ENCODE results near the gene GFI1B. TPM values are rescaled to one million over a fixed set of nuclear protein-coding genes. Genes with fewer than 3 reads are reported as not detected.

GFI1B gene
- total and polyA plus RNA-seq, 2 of the 13 experiments (the other 11 are each of a cell fraction or from before 2014, with no cell fraction given), result 0.15 to 0.51 TPM

- TF ChIP-seq, protein P1, sequence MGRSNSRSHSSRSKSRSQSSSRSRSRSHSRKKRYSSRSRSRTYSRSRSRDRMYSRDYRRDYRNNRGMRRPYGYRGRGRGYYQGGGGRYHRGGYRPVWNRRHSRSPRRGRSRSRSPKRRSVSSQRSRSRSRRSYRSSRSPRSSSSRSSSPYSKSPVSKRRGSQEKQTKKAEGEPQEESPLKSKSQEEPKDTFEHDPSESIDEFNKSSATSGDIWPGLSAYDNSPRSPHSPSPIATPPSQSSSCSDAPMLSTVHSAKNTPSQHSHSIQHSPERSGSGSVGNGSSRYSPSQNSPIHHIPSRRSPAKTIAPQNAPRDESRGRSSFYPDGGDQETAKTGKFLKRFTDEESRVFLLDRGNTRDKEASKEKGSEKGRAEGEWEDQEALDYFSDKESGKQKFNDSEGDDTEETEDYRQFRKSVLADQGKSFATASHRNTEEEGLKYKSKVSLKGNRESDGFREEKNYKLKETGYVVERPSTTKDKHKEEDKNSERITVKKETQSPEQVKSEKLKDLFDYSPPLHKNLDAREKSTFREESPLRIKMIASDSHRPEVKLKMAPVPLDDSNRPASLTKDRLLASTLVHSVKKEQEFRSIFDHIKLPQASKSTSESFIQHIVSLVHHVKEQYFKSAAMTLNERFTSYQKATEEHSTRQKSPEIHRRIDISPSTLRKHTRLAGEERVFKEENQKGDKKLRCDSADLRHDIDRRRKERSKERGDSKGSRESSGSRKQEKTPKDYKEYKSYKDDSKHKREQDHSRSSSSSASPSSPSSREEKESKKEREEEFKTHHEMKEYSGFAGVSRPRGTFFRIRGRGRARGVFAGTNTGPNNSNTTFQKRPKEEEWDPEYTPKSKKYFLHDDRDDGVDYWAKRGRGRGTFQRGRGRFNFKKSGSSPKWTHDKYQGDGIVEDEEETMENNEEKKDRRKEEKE (IDR thresholded peaks at IDR 0.05), result no peak
- peak; percentile 32; the same call in 1 of the 2 replicates for TF ChIP-seq FOXO1 (CRISPR knock-in tag; IDR thresholded peaks at IDR 0.05)
- no peak for TF ChIP-seq SYNCRIP (IDR thresholded peaks at IDR 0.05; ENCODE audit: insufficient read depth, low read depth, low read length)
- TF ChIP-seq AGO1 (IDR thresholded peaks at IDR 0.05; ENCODE audit: low read depth, low read length, poor library complexity, severe bottlenecking), result peak; percentile 49
- TF ChIP-seq ZNF761 (CRISPR knock-in tag; conservative IDR thresholded peaks at IDR 0.05), result no peak
- no peak for TF ChIP-seq ZNF75D (CRISPR knock-in tag; IDR thresholded peaks at IDR 0.05; ENCODE audit: borderline replicate concordance)
- TF ChIP-seq SALL1 (CRISPR knock-in tag; IDR thresholded peaks at IDR 0.05), result peak; percentile 59
- TF ChIP-seq, protein P2, sequence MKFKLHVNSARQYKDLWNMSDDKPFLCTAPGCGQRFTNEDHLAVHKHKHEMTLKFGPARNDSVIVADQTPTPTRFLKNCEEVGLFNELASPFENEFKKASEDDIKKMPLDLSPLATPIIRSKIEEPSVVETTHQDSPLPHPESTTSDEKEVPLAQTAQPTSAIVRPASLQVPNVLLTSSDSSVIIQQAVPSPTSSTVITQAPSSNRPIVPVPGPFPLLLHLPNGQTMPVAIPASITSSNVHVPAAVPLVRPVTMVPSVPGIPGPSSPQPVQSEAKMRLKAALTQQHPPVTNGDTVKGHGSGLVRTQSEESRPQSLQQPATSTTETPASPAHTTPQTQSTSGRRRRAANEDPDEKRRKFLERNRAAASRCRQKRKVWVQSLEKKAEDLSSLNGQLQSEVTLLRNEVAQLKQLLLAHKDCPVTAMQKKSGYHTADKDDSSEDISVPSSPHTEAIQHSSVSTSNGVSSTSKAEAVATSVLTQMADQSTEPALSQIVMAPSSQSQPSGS (CRISPR knock-in tag; IDR thresholded peaks at IDR 0.05), result peak; percentile 66; the same call in 1 of the 2 replicates
- no peak for TF ChIP-seq ZC3H4 (CRISPR knock-in tag; IDR thresholded peaks at IDR 0.05; ENCODE audit: borderline replicate concordance)
- TF ChIP-seq GATAD2A (CRISPR knock-in tag; IDR thresholded peaks at IDR 0.05), result peak; percentile 65; the same call in 1 of the 2 replicates
- TF ChIP-seq, protein P3, sequence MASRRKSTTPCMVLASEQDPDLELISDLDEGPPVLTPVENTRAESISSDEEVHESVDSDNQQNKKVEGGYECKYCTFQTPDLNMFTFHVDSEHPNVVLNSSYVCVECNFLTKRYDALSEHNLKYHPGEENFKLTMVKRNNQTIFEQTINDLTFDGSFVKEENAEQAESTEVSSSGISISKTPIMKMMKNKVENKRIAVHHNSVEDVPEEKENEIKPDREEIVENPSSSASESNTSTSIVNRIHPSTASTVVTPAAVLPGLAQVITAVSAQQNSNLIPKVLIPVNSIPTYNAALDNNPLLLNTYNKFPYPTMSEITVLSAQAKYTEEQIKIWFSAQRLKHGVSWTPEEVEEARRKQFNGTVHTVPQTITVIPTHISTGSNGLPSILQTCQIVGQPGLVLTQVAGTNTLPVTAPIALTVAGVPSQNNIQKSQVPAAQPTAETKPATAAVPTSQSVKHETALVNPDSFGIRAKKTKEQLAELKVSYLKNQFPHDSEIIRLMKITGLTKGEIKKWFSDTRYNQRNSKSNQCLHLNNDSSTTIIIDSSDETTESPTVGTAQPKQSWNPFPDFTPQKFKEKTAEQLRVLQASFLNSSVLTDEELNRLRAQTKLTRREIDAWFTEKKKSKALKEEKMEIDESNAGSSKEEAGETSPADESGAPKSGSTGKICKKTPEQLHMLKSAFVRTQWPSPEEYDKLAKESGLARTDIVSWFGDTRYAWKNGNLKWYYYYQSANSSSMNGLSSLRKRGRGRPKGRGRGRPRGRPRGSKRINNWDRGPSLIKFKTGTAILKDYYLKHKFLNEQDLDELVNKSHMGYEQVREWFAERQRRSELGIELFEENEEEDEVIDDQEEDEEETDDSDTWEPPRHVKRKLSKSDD (CRISPR knock-in tag; IDR thresholded peaks at IDR 0.05; ENCODE audit: low read depth), result no peak
- TF ChIP-seq, protein P4, sequence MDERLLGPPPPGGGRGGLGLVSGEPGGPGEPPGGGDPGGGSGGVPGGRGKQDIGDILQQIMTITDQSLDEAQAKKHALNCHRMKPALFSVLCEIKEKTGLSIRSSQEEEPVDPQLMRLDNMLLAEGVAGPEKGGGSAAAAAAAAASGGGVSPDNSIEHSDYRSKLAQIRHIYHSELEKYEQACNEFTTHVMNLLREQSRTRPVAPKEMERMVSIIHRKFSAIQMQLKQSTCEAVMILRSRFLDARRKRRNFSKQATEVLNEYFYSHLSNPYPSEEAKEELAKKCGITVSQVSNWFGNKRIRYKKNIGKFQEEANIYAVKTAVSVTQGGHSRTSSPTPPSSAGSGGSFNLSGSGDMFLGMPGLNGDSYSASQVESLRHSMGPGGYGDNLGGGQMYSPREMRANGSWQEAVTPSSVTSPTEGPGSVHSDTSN (CRISPR knock-in tag; IDR thresholded peaks at IDR 0.05), result no peak
- 0 out of 2 replicates have a peak, but pooled peaks have one; percentile 33 for TF ChIP-seq PAWR (CRISPR knock-in tag; IDR thresholded peaks at IDR 0.05; ENCODE audit: borderline replicate concordance)
- no peak for TF ChIP-seq RFX1 (IDR thresholded peaks at IDR 0.05)
- peak; percentile 89; the same call in 1 of the 2 replicates for TF ChIP-seq ZNF773 (CRISPR knock-in tag; IDR thresholded peaks at IDR 0.05; ENCODE audit: borderline replicate concordance)
- no peak; the same call in 1 of the 2 replicates for TF ChIP-seq KLF15 (CRISPR knock-in tag; IDR thresholded peaks at IDR 0.05; ENCODE audit: borderline replicate concordance)
- 0 out of 2 replicates have a peak, but pooled peaks have one; percentile 31 for TF ChIP-seq DNMT3B (CRISPR knock-in tag; conservative IDR thresholded peaks at IDR 0.05)
- TF ChIP-seq ZNF503 (CRISPR knock-in tag; IDR thresholded peaks at IDR 0.05), result no peak; the same call in 1 of the 2 replicates
Measured at GRCh38 chr9:133030317-133031129, 52.0 kb downstream of the GFI1B start, which contains the start of gene GTF3C5 (continued).

All from HepG2 (cell line).